Parathyroid adenoma (tissue), 2 donors: Measurements from ENCODE around the gene TMEM252.

Experiments used
- H2AFZ ChIP-seq: fragments of 300-600 bp; sonication (generic); one replicate; pipeline ENCODE4 v1.7.0; 2017; ENCODE audit warnings: antibody characterized with exemption, mild to moderate bottlenecking
- H3K27ac ChIP-seq: fragments of 300-600 bp; sonication (generic); one replicate; pipeline ENCODE4 v1.7.0; 2017
- H3K27me3 ChIP-seq: fragments of 300-600 bp; sonication (generic); one replicate; pipeline ENCODE4 v1.7.0; 2017; ENCODE audit warnings: low read length; ENCODE audit not compliant: control insufficient read depth, insufficient read depth
- H3K36me3 ChIP-seq: fragments of 300-600 bp; sonication (generic); one replicate; pipeline ENCODE4 v1.7.0; 2017; ENCODE audit warnings: low read length; ENCODE audit not compliant: control insufficient read depth, insufficient read depth
- H3K4me1 ChIP-seq: fragments of 300-600 bp; sonication (generic); one replicate; pipeline ENCODE4 v1.7.0; 2017; ENCODE audit warnings: control low read depth
- H3K4me2 ChIP-seq: fragments of 300-600 bp; sonication (generic); one replicate; pipeline ENCODE4 v1.7.0; 2017; ENCODE audit warnings: low read length
- H3K4me3 ChIP-seq: fragments of 300-600 bp; sonication (generic); one replicate; pipeline ENCODE4 v1.7.0; 2017; ENCODE audit warnings: low read depth, low read length
- H3K79me2 ChIP-seq: fragments of 300-600 bp; sonication (generic); one replicate; pipeline ENCODE4 v1.7.0; 2017; ENCODE audit warnings: control low read depth
- H3K9ac ChIP-seq: fragments of 300-600 bp; sonication (generic); one replicate; pipeline ENCODE4 v1.7.0; 2017; ENCODE audit warnings: mild to moderate bottlenecking
- H3K9me3 ChIP-seq: fragments of 300-600 bp; sonication (generic); one replicate; pipeline ENCODE4 v1.7.0; 2017; ENCODE audit warnings: low read length; ENCODE audit not compliant: control insufficient read depth
- TF ChIP-seq, protein P1 (sequence below): fragments of 300-600 bp; sonication (generic); IDR thresholded peaks from one replicate; pipeline ENCODE4 v1.7.0; 2017; ENCODE audit warnings: antibody characterized with exemption, mild to moderate bottlenecking
- donor health status: primary hyperparathyroidism.

TMEM252 gene

DNA sequence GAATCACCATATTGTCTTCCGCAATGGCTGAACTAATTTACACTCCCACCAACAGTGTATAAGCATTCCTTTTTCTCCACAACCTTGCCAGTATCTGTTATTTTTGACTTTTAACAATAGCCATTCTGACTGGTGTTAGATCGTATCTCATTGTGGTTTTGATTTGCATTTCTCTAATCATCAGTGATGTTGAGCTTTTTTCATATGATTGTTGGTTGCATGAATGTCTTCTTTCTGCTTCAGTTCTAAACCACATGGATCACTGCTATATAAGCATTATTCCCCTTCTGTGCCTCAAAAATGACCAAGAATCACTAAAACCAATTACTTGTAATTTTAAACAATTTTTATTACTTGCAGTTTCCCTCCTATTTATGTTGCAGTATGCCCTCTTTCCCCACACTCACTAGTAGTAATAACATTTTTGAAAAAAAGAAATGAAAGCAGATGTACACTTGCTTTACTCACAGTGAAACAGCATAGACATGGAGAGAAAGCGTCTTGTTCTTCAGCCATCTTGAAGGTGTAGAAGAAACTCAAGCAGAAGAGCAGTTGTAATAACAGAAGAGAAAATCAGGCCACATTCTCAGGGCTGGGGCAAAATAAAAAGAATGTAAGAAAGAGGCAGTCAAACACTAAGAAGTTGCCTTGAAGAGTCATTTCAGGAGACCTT is 4.5 kb upstream of the TMEM252 start:
- TF ChIP-seq, protein P1, sequence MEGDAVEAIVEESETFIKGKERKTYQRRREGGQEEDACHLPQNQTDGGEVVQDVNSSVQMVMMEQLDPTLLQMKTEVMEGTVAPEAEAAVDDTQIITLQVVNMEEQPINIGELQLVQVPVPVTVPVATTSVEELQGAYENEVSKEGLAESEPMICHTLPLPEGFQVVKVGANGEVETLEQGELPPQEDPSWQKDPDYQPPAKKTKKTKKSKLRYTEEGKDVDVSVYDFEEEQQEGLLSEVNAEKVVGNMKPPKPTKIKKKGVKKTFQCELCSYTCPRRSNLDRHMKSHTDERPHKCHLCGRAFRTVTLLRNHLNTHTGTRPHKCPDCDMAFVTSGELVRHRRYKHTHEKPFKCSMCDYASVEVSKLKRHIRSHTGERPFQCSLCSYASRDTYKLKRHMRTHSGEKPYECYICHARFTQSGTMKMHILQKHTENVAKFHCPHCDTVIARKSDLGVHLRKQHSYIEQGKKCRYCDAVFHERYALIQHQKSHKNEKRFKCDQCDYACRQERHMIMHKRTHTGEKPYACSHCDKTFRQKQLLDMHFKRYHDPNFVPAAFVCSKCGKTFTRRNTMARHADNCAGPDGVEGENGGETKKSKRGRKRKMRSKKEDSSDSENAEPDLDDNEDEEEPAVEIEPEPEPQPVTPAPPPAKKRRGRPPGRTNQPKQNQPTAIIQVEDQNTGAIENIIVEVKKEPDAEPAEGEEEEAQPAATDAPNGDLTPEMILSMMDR: no peak
- Histone ChIP-seq H3K4me3 (no peak overlapping the region), H3K9ac (no peak overlapping the region), H3K4me2 (no peak overlapping the region), H3K9me3 (no peaks in the 10 kb centered on the region), H2AFZ (no peak overlapping the region), H3K27me3 (no peaks in the 10 kb centered on the region), H3K4me1 (no peaks in the 10 kb centered on the region), H3K36me3 (no peaks in the 10 kb centered on the region), H3K27ac (no peak overlapping the region), H3K79me2 (no peaks in the 10 kb centered on the region)

DNA sequence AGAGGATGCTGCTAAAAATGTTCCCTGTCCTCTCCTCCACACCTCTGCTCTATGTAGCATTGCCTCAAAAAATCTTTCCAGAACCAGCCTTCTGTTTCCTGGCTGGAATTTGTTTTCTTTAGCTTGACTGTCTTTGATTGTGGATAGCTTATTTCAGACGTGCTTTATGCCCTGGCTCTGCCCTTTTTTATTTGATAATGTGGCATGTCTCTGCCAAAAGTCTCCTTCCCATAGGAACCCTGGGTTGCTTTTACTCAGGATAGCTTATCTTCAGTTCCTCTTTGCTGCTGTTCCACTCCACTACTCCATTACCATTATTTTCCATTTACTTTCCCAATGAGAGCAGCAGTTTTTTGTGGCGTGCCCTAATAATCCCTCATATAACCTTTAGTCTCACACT is 885 bp upstream of the TMEM252 start:
- TF ChIP-seq, protein P1: no peak
- H3K79me2 ChIP-seq: no peaks in the 10 kb centered on the region
- H3K9ac ChIP-seq: no peak overlapping the region

GRCh38 chr9:68538200-68538599 is 2.5 kb downstream of the TMEM252 start:
- Histone ChIP-seq H3K4me1 (no peaks in the 10 kb centered on the region), H3K9me3 (no peaks in the 10 kb centered on the region), H3K27ac (no peak overlapping the region), H3K4me2 (no peak overlapping the region), H3K36me3 (no peaks in the 10 kb centered on the region), H2AFZ (no peak overlapping the region), H3K9ac (no peak overlapping the region), H3K27me3 (no peaks in the 10 kb centered on the region), H3K79me2 (no peaks in the 10 kb centered on the region), H3K4me3 (no peak overlapping the region)
- TF ChIP-seq, protein P1: no peak

More for the DNA sequence above, 885 bp upstream of the TMEM252 start:
- no peaks in the 10 kb centered on the region for H3K4me1 ChIP-seq
- no peak overlapping the region for H3K4me2 ChIP-seq
- H2AFZ ChIP-seq: no peak overlapping the region
- H3K27ac ChIP-seq: no peak overlapping the region
- no peaks in the 10 kb centered on the region for H3K36me3 ChIP-seq
- no peaks in the 10 kb centered on the region for H3K27me3 ChIP-seq
- H3K9me3 ChIP-seq: no peaks in the 10 kb centered on the region
- H3K4me3 ChIP-seq: no peak overlapping the region

- TF ChIP-seq, protein P1: no peak
Measured at GRCh38 chr9:68537616-68537880, 3.1 kb downstream of the TMEM252 start.

GRCh38 chr9:68536876-68537615 is 3.6 kb downstream of the TMEM252 start:
- Histone ChIP-seq H3K4me1 (no peaks in the 10 kb centered on the region), H3K4me2 (no peak overlapping the region), H3K79me2 (no peaks in the 10 kb centered on the region), H3K27ac (no peak overlapping the region), H3K9ac (no peak overlapping the region), H3K36me3 (no peaks in the 10 kb centered on the region), H3K9me3 (no peaks in the 10 kb centered on the region), H3K27me3 (no peaks in the 10 kb centered on the region), H3K4me3 (no peak overlapping the region), H2AFZ (no peak overlapping the region)
- TF ChIP-seq, protein P1: no peak

More at GRCh38 chr9:68537616-68537880, 3.1 kb downstream of the TMEM252 start:
- H3K4me1 ChIP-seq: no peaks in the 10 kb centered on the region
- H3K36me3 ChIP-seq: no peaks in the 10 kb centered on the region
- H3K27ac ChIP-seq: no peak overlapping the region
- no peak overlapping the region for H3K4me3 ChIP-seq
- H3K79me2 ChIP-seq: no peaks in the 10 kb centered on the region
- no peaks in the 10 kb centered on the region for H3K27me3 ChIP-seq
- no peaks in the 10 kb centered on the region for H3K9me3 ChIP-seq
- H3K9ac ChIP-seq: no peak overlapping the region
- no peak overlapping the region for H3K4me2 ChIP-seq
- H2AFZ ChIP-seq: no peak overlapping the region
